HG03354 (cell line): Measurements from ENCODE around the gene TFF3.

Experiments
- ATAC-seq: cut with Tn5 transposase; IDR thresholded peaks from one replicate; pipeline ENCODE4 v1.9.1; 2021; ENCODE audit warnings: mild to moderate bottlenecking; ENCODE audit not compliant: unreplicated experiment, poor library complexity, severe bottlenecking

TFF3 gene

GRCh38 chr21:42347601-42348327 lies 32.6 kb upstream of the TFF3 start:
- ATAC-seq = no peak

DNA sequence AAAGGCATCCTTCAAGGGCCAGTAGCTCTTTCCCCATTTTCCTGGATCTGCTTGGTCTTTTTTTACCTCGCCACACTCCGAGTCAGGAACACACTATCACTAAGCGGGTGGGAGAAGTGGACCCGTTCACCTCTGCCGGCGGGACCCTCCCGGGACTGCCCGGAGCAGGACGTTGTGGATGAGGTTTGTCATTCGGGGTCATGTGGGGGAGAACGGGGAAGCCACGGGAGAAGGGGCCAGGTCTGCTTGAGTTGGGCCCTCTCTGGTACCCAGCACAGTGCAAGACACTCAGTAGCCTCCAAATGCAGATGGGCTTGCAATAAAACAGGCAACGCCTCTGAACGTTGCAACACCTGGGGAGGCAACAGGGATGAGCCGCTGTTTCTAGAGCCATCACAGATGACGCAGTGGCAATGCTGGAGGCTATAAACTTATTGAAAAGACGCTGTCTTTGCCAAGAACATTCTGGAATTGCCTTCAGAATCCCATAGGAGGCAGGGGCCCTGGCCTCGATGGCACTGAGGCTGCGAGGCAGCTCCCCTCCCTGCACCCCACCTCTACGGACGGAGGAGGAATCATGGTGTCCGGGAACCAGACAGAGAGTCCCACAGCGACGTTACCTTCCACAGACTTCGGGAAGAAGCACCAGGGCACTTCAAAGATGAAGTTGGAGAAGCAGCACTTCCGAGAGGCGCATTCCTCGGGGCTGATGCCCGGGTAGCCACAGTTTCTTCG lies 31.8 kb upstream of the TFF3 start:
- ATAC-seq = no peak

DNA sequence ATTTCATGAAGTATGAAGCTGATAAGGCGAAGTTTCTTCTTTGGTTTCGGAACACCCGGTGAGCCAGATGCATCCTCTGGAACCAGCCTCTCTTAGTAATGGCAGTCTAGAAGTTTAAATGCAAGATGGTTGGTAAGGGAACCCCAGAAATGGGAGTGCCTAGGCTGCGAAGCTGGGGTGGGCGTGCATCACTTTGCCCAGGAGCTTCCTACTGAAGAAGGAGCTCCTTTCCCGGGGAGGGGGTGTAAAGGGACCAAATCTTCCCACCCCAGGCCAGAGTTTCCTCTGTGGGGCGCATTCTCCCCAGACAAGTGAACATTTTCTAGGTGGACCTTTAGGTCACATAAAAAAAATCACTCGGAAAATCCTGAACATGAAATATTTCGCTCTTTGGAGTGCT lies 31.2 kb upstream of the TFF3 start:
- ATAC-seq = no peak

- no peak for ATAC-seq
Measured at GRCh38 chr21:42344631-42345030, 29.4 kb upstream of the TFF3 start.

GRCh38 chr21:42343963-42344510 lies 28.8 kb upstream of the TFF3 start:
- no peak for ATAC-seq

- ATAC-seq = no peak
Measured at GRCh38 chr21:42343556-42343955, 28.3 kb upstream of the TFF3 start.

DNA sequence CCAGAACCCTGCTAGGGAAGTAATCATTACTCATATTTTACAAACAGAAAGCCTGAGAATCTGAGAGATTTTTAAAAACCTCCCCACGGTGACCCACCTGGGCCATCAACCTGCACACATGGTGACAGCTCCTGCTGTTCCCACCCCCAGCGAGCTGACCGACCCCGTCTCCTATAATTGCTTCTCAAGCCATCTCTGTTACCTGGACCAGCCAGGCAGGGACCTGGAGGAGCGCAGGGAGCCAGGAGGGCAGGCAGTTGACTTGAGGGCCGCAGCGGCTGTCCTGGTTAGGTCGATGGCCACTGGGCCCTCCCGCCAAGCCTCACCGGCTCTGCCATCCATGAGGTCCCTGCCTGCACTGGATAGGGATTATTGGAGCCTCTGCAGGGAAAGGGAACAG lies 27.9 kb upstream of the TFF3 start:
- ATAC-seq = no peak

DNA sequence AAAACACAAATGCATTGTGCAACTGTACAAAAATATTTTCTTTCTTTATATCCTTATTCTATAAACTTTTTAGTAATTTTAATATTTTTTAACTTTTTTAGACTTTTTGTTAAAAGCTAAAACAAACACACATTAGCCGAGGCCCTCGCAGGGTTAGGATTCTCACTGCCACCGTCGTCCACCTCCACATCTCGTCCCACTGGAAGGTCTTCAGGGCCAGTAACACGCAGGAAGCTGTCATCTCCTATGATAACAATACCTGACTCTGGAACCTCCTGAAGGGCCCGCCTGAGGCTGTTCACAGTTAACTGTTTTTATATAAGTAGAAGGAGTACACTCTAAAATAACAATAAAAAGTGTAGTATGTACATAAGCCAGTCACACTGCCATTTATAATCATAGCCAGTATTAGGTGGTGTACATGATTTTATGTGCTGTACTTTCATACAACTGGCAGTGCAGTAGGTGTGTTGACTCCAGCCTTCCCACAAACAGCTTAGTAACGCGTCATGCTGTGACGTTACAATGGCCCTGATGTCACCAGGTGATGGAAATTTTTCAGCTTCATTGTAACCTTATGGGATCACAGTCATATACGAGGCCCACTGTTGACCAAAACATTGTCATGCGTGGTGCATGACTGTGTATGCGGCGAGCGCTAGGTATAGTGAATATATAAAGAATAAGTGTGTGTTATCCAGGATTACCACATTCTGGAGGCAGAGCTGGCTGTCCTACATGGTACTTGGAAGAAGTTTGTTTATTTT lies 26.8 kb upstream of the TFF3 start:
- no peak for ATAC-seq

GRCh38 chr21:42340187-42341050 lies 25.2 kb upstream of the TFF3 start:
- no peak for ATAC-seq

DNA sequence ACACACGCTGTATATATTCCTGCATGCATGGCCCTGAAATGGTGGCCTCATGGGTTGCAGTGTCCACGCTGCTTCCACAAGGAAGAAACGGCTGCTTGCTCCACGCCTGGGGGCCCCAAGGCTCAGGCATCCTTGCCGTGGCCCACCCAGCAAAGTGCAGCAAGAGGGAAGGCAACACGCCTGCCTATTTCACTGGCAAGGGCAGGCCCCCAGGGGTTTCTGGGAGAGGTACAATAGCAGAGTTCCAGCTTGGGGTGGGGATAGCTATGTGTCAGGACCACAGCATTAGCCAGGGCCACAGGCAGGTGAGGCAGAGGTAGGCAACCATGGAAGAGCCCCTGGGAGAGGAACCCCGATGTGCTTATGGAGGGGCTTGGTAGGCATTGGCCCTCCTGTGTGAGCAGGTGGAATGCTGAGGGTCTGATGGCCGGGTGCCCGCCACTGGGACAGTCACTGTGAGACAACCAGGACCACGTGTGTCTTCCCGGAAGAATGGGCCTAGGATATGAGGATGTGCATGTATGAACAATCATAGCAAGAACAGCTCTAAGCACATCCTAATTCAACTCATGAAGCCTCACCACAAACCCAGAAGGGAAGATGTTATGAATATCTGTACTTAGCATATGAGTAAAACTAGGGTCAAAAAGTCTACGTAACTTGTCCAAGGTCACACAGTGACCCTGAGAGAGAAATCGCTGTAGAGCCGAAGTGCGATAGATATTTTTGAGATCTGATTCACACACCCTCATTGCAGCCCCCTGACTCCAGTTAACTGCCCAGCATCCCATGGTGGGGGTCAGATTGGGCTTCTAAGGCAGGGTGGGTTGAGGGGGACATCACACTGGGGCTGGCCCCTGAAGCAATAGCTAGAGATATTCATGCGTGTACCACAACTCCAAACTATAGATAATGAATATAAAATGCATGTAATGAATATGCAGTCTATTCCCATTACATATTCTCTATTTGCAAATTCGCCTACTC lies 23.8 kb upstream of the TFF3 start:
- no peak for ATAC-seq

GRCh38 chr21:42337830-42338728 lies 22.9 kb upstream of the TFF3 start:
- ATAC-seq = no peak

DNA sequence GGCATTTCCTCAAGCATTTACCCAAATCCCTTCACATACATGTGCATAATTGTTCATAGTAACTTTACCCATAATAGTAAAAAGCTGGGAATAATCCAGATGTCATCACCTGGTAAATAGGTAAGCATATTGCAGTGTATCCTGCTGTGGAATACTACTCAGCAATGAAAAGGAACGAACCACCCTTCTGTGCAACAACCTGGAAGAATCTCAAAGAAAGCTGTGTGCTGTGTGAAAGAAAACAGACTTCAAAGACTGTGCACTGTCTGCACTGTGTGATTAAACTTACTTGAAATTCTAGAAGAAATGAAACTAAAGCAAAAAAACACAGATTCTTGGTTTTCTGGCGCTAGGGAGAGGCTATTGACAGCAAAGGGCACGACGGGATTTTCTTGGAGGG lies 22.1 kb upstream of the TFF3 start:
- ATAC-seq = no peak

DNA sequence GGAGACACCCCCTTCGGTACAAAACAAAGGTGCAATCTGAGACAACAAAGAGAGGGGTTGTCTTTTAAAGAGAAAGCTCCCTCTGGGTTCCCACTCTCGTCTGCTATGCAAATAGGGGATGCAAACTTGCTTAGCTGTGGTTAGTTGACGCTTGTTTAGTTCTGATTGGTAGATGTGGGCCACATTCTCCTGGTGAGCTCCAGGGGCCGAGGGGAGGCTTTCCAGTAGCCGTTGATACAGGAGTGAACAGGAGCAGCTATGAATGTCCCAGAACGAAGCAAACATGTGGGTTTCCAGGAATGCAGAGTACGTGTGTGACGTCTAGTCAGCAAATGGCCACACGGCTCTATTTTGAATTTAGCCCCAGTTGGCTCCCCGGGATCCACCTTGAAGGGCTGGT lies 20.8 kb upstream of the TFF3 start:
- ATAC-seq = no peak

GRCh38 chr21:42332557-42333317 lies 17.5 kb upstream of the TFF3 start:
- ATAC-seq = no peak

GRCh38 chr21:42331660-42332059 lies 16.5 kb upstream of the TFF3 start:
- no peak for ATAC-seq

DNA sequence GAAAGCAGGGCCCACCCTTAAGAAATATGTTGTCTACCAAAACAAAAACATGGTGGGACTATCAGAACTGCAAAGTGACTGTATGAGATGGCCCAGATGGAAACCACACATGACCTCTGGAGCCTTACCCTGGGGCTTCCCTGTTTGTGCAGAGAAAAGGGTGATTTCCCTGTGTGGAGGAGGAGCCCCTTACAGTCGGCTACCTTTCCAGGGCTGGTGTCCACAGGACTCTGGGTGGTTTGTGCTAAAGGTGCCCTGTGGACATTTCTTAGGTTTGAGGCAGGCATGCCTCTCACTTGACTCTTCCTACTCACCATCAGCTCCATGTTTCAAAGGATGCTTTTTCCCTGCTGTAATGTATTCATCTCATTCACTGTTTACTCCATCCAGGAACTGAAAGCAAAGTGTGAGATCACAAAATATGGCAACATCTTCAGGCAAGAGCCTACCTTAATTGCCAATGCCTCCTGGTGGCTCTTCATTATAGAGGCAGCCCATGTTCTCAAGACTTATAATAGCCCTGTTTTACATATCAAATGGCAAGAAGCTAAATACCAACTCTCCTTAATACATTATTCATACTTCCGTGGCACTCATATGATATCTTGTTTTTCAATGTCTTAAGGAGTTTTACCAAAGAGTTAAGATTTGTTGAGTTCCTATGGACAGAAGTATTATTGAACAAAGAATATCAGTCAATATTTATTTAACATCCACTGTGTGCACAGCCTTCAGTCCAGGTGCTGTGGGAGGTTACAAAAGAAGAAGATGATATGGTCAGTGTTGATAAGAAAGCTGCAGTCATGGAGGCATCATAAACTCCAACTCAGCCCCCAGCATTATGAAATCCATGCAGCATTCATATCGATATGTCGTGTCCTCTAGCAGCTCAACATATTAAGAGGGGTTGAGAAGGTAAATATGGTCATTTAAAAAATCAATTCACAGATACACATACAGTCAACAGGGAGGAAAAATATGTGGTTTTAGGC lies 15.5 kb upstream of the TFF3 start:
- no peak for ATAC-seq
